T-helper 2 cell (primary cell): ENCODE data around the gene TLNRD1.
A peak's percentile ranks its signal among the peaks of the same experiment; 100 is the strongest.

Source experiments
- DNase-seq, 5 experiments: peaks; one replicate each; pipeline versions ENCODE4 v3.0.0 to v3.0.0-alpha.2; 2012 to 2022

The TLNRD1 gene

GRCh38 chr15:80978685-80979329 lies 21.9 kb upstream of the TLNRD1 start:
- no peak for DNase-seq

GRCh38 chr15:80979538-80980200 lies 21.1 kb upstream of the TLNRD1 start:
- DNase-seq: no peak

- no peak for DNase-seq
Observed at GRCh38 chr15:80982205-80982604, 18.5 kb upstream of the TLNRD1 start.

GRCh38 chr15:80982839-80983238 lies 17.9 kb upstream of the TLNRD1 start:
- no peak for DNase-seq

- DNase-seq: no peak
Observed at GRCh38 chr15:80984856-80985255, 15.9 kb upstream of the TLNRD1 start.

GRCh38 chr15:80985981-80986380 lies 14.7 kb upstream of the TLNRD1 start:
- DNase-seq: no peak

- no peak for DNase-seq
Observed at GRCh38 chr15:80986487-80986886, 14.2 kb upstream of the TLNRD1 start.

GRCh38 chr15:80988148-80988796 lies 12.5 kb upstream of the TLNRD1 start:
- no peak for DNase-seq

- no peak for DNase-seq
Observed at GRCh38 chr15:80989081-80989517, 11.6 kb upstream of the TLNRD1 start.

GRCh38 chr15:80989518-80990478 lies 10.9 kb upstream of the TLNRD1 start, which contains the start of gene MESD:
Gene MESD (minus strand): TSS chr15:80989819. CDS start chr15:80989791, 28 bp downstream.
- peak; percentile 90 to 98 (median 97) for DNase-seq

GRCh38 chr15:80990955-80991354 lies 9.8 kb upstream of the TLNRD1 start:
- no peak for DNase-seq

- peak in 1 of 5 experiments; percentile 74 for DNase-seq
Observed at GRCh38 chr15:80991421-80991820, 9.3 kb upstream of the TLNRD1 start.

GRCh38 chr15:80992006-80992405 lies 8.7 kb upstream of the TLNRD1 start:
- no peak for DNase-seq

GRCh38 chr15:80992441-80992840 lies 8.3 kb upstream of the TLNRD1 start:
- no peak for DNase-seq

- DNase-seq: peak in 1 of 5 experiments; percentile 66
Observed at GRCh38 chr15:80996247-80996646, 4.5 kb upstream of the TLNRD1 start.

GRCh38 chr15:80997692-80998091 lies 3.0 kb upstream of the TLNRD1 start:
- DNase-seq: no peak

- no peak for DNase-seq
Observed at GRCh38 chr15:80998251-80998650, 2.5 kb upstream of the TLNRD1 start.

GRCh38 chr15:80999623-81000036 lies 1.1 kb upstream of the TLNRD1 start:
- peak in 4 of 5 experiments; percentile 32 to 80 (median 49) for DNase-seq

- DNase-seq: peak in 2 of 5 experiments; percentile 13 to 30
Observed at GRCh38 chr15:81000144-81000623, 539 bp upstream of the TLNRD1 start.

GRCh38 chr15:81001152-81002008 lies 657 bp downstream of the TLNRD1 start:
- peak in 4 of 5 experiments; percentile 25 to 66 (median 44) for DNase-seq

GRCh38 chr15:81002009-81002330 lies 1.2 kb downstream of the TLNRD1 start:
- DNase-seq: no peak
